Activated CD4-positive, alpha-beta memory T cell treated with anti-CD3 and anti-CD28 coated beads for 36 hours (primary cell): ENCODE measurements around the gene UBTF. TPM values are rescaled to one million over a fixed set of nuclear protein-coding genes. Genes with fewer than 3 reads are reported as not detected.

Source experiments
- CTCF ChIA-PET: fragments of 350-600 bp; sonication (Branson Sonifier 250); formaldehyde crosslinking; loops from one replicate; lab custom pipeline; 2021; ENCODE audit warnings: antibody characterized with exemption, inconsistent platforms; lab: Charles Lee
- POLR2A ChIA-PET: fragments of 350-600 bp; sonication (Branson Sonifier 250); formaldehyde crosslinking; loops from one replicate; lab custom pipeline; 2021; ENCODE audit warnings: antibody characterized with exemption; lab: Charles Lee
- DNase-seq: peaks from one replicate; pipeline ENCODE4 v3.0.0-alpha.2; 2020
- H3K27ac Mint-ChIP-seq: one replicate; pipeline ENCODE4 v1.8.0; 2021; ENCODE audit warnings: mixed read lengths
- H3K27me3 Mint-ChIP-seq: one replicate; pipeline ENCODE4 v1.8.0; 2021; ENCODE audit warnings: mixed read lengths
- H3K36me3 Mint-ChIP-seq: one replicate; pipeline ENCODE4 v1.8.0; 2021; ENCODE audit warnings: mixed read lengths
- H3K4me1 Mint-ChIP-seq: one replicate; pipeline ENCODE4 v1.8.0; 2021; ENCODE audit warnings: low read depth, mixed read lengths
- H3K4me3 Mint-ChIP-seq: one replicate; pipeline ENCODE4 v1.8.0; 2021; ENCODE audit warnings: mild to moderate bottlenecking, mixed read lengths
- H3K9me3 Mint-ChIP-seq: one replicate; pipeline ENCODE4 v1.8.0; 2021; ENCODE audit warnings: mixed read lengths
- intact Hi-C: fragments of 100-400 bp; cut with micrococcal nuclease; formaldehyde crosslinking; loops from one replicate; pipeline ENCODE4 v1.15.1; 2023
- total RNA-seq, 2 experiments: library from RNA; stranded (reverse); gene quantifications; one replicate each; pipeline ENCODE4 v1.2.3, GENCODE V29; 2021

UBTF gene
- total RNA-seq, 2 experiments from 2014 or later: 112 to 118 TPM

DNA sequence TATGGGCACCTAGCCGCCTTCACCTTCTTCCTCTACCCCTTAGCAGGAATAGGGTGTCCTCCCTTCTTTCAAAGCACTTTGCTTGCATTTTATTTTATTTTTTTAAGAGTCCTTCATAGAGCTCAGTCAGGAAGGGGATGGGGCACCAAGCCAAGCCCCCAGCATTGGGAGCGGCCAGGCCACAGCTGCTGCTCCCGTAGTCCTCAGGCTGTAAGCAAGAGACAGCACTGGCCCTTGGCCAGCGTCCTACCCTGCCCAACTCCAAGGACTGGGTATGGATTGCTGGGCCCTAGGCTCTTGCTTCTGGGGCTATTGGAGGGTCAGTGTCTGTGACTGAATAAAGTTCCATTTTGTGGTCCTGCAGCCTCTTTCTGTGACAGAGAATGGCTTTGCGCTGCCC lies 28.1 kb downstream of the UBTF start:
- Mint-ChIP-seq H3K4me1 (peaks cover 15% of the 10 kb centered on the region), H3K4me3 (no peak overlapping the region), H3K27ac (no peak overlapping the region), H3K36me3 (peaks cover 26% of the 10 kb centered on the region), H3K27me3 (no peaks in the 10 kb centered on the region), H3K9me3 (no peaks in the 10 kb centered on the region)
- CTCF ChIA-PET: interaction anchor here (0.5 to 1.2 kb wide), 2 partner anchors 18 to 173 kb away, joined by 4 to 5 read pairs; no protein-coding TSS in a partner anchor
- DNase-seq: no peak
- POLR2A ChIA-PET: interaction anchor here (0.7 to 1.6 kb wide), 2 partner anchors 18 to 465 kb away, joined by 3 read pairs; no protein-coding TSS in a partner anchor
- intact Hi-C loops: no loop called here

DNA sequence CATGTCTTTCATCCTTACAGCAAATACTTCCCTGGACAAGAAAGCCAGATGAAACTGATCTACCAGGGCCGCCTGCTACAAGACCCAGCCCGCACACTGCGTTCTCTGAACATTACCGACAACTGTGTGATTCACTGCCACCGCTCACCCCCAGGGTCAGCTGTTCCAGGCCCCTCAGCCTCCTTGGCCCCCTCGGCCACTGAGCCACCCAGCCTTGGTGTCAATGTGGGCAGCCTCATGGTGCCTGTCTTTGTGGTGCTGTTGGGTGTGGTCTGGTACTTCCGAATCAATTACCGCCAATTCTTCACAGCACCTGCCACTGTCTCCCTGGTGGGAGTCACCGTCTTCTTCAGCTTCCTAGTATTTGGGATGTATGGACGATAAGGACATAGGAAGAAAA lies 29.0 kb downstream of the UBTF start:
- CTCF ChIA-PET: interaction anchor here (1.9 to 2.8 kb wide), 2 partner anchors 14 to 20 kb away, joined by 7 to 10 read pairs; no protein-coding TSS in a partner anchor
- Mint-ChIP-seq H3K9me3 (no peaks in the 10 kb centered on the region), H3K27ac (peak overlapping the region; percentile 4), H3K4me3 (no peak overlapping the region), H3K27me3 (no peaks in the 10 kb centered on the region), H3K4me1 (peaks cover 20% of the 10 kb centered on the region), H3K36me3 (peaks cover 21% of the 10 kb centered on the region)
- no peak for DNase-seq
- intact Hi-C loops: no loop called here
- POLR2A ChIA-PET: no interaction called here

DNA sequence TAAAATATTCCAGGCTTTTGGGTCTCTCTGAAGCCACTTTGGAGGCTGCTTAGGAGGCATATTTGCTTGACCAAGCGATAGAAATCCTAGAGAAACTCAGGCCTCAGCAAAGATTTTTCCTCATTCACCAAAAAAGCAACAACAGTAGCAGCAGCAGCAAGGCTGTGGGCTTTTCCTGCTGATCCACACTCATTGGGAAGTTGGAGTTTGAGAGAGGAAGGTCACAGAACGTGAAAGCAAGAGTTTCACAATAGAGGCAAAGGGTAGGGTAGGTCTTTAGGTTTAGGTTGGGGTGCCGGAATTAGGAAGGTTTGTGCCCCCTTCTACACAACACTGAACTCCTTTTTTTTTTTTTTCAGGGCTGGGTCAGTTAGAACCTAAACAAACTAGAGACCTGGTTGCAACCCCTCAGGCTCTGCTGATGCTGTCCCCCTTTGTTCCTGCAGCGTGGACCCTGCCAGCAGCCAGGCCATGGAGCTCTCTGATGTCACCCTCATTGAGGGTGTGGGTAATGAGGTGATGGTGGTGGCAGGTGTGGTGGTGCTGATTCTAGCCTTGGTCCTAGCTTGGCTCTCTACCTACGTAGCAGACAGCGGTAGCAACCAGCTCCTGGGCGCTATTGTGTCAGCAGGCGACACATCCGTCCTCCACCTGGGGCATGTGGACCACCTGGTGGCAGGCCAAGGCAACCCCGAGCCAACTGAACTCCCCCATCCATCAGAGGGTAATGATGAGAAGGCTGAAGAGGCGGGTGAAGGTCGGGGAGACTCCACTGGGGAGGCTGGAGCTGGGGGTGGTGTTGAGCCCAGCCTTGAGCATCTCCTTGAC lies 30.7 kb downstream of the UBTF start:
- Mint-ChIP-seq H3K36me3 (peaks cover 17% of the 10 kb centered on the region), H3K27me3 (no peaks in the 10 kb centered on the region), H3K9me3 (no peaks in the 10 kb centered on the region), H3K4me3 (no peak overlapping the region), H3K4me1 (peaks cover 35% of the 10 kb centered on the region), H3K27ac (peak overlapping the region; percentile 97)
- no peak for DNase-seq
- POLR2A ChIA-PET: interaction anchor here (0.5 to 4.8 kb wide), 3 partner anchors 10 to 87 kb away, joined by 3 to 22 read pairs (median 5); partner anchors contain the start of gene ATXN7L3
- CTCF ChIA-PET: interaction anchor here (0.6 to 2.8 kb wide), 6 partner anchors 15 to 157 kb away, joined by 3 to 10 read pairs (median 5); partner anchors contain the start of genes GRN and UBTF
- intact Hi-C loops: no loop called here

DNA sequence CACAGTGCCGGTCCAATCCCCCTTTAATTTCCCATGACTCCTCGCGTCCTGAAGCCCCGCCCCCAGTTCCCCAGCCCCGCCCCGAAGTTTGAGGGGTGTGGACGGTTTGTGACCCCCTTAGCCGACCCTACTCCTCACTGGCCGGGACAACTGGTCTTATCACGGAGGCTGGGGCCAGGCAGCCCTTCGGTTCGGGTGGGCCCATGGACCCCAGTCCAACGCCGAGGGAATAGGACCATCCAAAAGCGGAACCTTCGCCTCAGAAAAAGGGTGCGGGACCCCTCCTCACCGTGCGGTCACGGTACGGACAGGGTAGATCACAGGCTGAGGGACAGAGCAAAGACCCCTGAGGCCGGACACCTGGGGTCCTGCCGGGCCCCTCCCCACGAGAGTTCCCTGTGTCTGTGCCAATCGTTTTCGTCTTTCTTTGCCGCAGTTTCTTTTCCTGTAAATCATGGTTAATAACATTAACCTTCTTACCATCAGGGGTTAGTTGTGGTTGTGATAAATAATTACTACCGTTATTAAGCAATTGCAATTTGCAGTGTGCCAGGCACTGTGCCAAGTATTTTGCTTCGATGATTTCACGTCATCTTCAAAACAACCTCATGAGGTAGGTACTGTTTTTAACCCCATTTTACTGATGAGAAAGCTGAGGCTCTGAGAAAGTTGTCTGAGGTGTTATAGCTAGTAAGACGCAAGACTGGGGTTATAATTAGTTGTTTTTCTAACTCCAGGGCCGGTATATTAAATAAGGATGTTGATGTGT lies 32.2 kb downstream of the UBTF start:
- Mint-ChIP-seq H3K36me3 (peaks cover 17% of the 10 kb centered on the region), H3K9me3 (no peaks in the 10 kb centered on the region), H3K27me3 (no peaks in the 10 kb centered on the region), H3K27ac (peak overlapping the region; percentile 97), H3K4me1 (peaks cover 38% of the 10 kb centered on the region), H3K4me3 (peak overlapping the region; percentile 94)
- ChIA-PET POLR2A (interaction anchor here (0.7 to 4.8 kb wide), 7 partner anchors 11 to 158 kb away, joined by 3 to 22 read pairs (median 7); partner anchors contain the start of genes ATXN7L3 and HDAC5), CTCF (interaction anchor here (0.7 to 3.3 kb wide), 12 partner anchors 11 to 158 kb away, joined by 3 to 33 read pairs (median 4); partner anchors contain the start of genes GRN and HDAC5)
- peak; percentile 46 for DNase-seq
- intact Hi-C loops: loop anchor here (2.0 kb wide), 1 partner anchor 65 kb away; the partner anchor contains the start of gene HDAC5

DNA sequence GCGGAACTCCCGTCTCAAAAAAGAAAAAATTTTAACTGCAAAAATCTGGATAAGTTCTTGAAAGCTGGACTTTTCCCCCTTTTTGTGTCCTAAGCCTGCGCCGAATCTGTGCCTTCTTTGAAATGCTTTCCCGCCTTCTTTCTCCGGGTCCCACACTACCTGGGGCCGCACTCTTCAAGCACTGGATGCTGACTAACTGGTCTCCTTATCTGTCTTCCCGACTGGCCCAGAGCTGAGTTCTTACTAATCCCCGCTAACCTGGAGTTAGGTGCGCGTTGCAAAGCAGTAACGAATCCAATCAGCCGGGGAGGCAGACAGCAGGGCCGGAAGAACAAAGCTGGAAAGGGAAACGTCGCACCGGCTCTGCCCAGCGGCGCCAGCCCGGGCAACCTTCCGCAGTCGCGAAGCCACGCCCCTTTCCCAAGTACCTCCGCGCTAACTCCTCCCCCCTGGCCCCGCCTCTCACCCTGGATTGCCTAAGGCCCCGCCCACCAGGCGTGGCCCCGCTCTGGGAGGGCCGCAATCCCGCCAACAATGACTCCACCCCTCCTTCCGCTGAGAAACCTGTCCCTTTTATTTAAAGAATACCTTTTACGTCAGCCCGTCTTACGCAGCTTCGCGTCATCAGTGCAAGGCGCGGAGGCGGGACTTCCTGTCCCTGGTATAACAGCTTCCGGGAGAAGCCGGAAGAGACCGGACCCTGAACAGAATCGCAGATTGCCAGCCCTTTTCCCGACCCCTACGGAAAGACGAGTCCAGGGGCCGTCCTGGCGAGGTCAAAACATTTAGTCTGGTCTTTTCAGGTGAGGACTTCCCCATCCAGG lies 33.0 kb downstream of the UBTF start, which contains the start of gene TMUB2:
Gene TMUB2, plus strand, starts transcription at position 666 of the 824 bp plus-strand sequence. CDS start 737 bp downstream, outside the sequence.
- Mint-ChIP-seq H3K36me3 (peaks cover 24% of the 10 kb centered on the region), H3K4me1 (peaks cover 43% of the 10 kb centered on the region), H3K9me3 (no peaks in the 10 kb centered on the region), H3K4me3 (peak within 1 kb of the TSS; percentile 94), H3K27ac (peak within 1 kb of the TSS; percentile 97), H3K27me3 (no peaks in the 10 kb centered on the region)
- CTCF ChIA-PET: interaction anchor here (0.7 to 3.3 kb wide), 15 partner anchors 12 to 168 kb away, joined by 3 to 33 read pairs (median 6); partner anchors contain the start of genes GRN and HDAC5
- peak; percentile 100 for DNase-seq
- intact Hi-C loops: loop anchor here (1.0 to 2.0 kb wide), 6 partner anchors 14 to 180 kb away; partner anchors contain the start of genes HDAC5, HROB and LSM12
- POLR2A ChIA-PET: interaction anchor here (0.5 to 4.8 kb wide), 10 partner anchors 12 to 159 kb away, joined by 3 to 22 read pairs (median 6); partner anchors contain the start of genes ATXN7L3, HDAC5 and LSM12

DNA sequence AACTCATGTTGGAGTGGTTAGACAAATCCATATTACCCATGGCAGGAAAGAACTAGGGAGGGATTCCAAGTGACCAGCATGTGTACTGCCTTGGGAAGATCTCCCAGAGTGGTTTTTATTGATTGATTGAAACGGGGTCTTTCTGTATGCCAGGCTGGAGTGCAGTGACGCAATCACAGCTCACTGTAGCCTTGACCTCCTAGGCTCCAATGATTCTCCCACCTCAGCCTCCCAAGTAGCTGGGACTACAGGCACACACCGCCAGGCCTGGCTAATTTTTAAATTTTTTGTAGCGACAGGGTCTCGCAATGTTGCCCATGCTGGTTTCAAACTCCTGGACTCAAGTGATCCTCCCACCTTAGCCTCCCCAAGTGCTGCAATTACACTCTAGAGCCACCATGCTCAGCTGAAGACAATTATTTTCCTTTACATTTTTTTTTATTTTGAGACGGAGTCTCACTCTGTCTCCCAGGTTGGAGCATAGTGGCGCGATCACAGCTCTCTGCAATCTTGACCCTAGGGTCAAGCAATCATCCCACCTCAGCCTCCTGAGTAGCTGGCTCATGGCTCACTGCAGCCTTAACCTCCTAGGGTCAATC lies 35.2 kb downstream of the UBTF start:
- CTCF ChIA-PET: interaction anchor here (0.6 to 3.3 kb wide), 5 partner anchors 16 to 274 kb away, joined by 4 to 33 read pairs (median 15); no protein-coding TSS in a partner anchor
- Mint-ChIP-seq H3K4me3 (no peak overlapping the region), H3K36me3 (peaks cover 18% of the 10 kb centered on the region)

DNA sequence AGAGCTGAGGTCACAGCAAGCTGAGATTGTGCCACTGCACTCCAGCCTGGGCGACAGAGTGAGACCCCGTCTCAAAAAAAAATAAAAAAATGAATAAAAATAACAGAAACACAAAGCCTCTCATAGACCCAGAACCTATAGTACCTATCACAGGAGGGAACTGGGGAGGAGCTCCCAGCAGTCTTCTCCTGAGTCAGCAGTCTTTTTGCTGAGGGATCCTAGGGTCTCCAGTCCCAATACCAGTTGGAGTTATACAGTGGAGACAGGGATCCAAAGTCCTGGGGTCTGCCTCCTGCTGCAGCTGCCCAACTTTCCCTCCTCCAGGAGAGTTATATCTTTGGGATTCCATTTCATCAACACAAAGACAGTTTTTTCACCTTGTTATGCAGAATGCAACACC lies 36.5 kb downstream of the UBTF start:
- H3K27ac Mint-ChIP-seq: no peak overlapping the region
- ChIA-PET CTCF (interaction anchor here (0.6 to 1.1 kb wide), 3 partner anchors 15 to 163 kb away, joined by 3 to 4 read pairs (median 4); partner anchors contain the start of gene GRN), POLR2A (interaction anchor here (1.1 kb wide), 1 partner anchor 27 kb away, joined by 3 read pairs; no protein-coding TSS in a partner anchor)
- H3K36me3 Mint-ChIP-seq: peaks cover 21% of the 10 kb centered on the region
- peaks cover 33% of the 10 kb centered on the region for H3K4me1 Mint-ChIP-seq
- no peaks in the 10 kb centered on the region for H3K9me3 Mint-ChIP-seq
- no peak overlapping the region for H3K4me3 Mint-ChIP-seq
- intact Hi-C loops: no loop called here
- no peak for DNase-seq
- H3K27me3 Mint-ChIP-seq: no peaks in the 10 kb centered on the region

More for the DNA sequence above, 35.2 kb downstream of the UBTF start:
- Mint-ChIP-seq H3K9me3 (no peaks in the 10 kb centered on the region), H3K4me1 (peaks cover 43% of the 10 kb centered on the region), H3K27ac (no peak overlapping the region), H3K27me3 (no peaks in the 10 kb centered on the region)
- DNase-seq: no peak
- intact Hi-C loops: no loop called here
- POLR2A ChIA-PET: no interaction called here

DNA sequence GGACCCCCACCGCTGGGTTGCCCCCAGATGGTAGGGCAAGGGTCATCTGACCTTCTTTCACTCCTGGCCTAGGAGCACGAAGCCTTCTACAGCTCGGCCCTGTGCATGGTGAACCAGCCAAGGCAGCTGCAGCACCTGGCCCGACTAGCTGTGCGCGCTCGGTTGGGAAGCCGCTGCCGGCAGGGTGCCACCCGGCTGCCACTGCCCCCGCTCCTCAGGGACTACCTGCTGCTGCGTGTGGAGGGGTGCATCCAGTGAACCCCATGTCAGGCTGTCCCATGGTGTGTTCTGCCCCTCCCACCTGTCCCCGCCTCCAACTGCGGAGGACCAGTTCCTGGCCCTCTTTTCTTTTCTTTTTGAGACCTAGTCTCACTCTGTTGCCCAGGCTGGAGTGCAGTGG lies 41.3 kb downstream of the UBTF start:
- no peaks in the 10 kb centered on the region for H3K9me3 Mint-ChIP-seq
- ChIA-PET POLR2A (no interaction called here), CTCF (no interaction called here)
- peaks cover 5% of the 10 kb centered on the region for H3K4me1 Mint-ChIP-seq
- peaks cover 20% of the 10 kb centered on the region for H3K36me3 Mint-ChIP-seq
- no peak overlapping the region for H3K4me3 Mint-ChIP-seq
- DNase-seq: no peak
- H3K27ac Mint-ChIP-seq: no peak overlapping the region
- H3K27me3 Mint-ChIP-seq: no peaks in the 10 kb centered on the region
- intact Hi-C loops: no loop called here

DNA sequence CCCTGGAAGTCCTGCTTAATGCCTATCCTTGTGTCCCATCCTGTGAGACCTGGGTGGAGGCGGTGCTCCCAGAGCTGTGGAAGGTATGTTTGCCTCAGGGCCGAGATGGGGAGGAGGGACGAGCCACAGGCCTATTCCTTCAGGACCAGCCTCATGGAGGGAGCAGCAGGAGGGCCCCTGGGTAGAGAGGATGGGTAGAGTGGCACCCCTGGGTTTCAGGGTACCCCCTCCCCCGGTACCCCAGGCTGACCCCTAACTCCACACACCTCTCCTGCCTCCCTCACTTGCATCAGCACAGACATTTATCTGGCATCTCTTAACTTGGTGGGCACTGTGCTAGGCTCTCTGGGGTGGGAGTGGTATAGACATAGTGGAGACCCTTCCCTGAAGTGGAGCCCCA lies 41.8 kb downstream of the UBTF start:
- no peaks in the 10 kb centered on the region for H3K9me3 Mint-ChIP-seq
- intact Hi-C loops: no loop called here
- ChIA-PET CTCF (no interaction called here), POLR2A (no interaction called here)
- no peak overlapping the region for H3K4me3 Mint-ChIP-seq
- peaks cover 20% of the 10 kb centered on the region for H3K36me3 Mint-ChIP-seq
- H3K4me1 Mint-ChIP-seq: peaks cover 5% of the 10 kb centered on the region
- DNase-seq: no peak
- no peaks in the 10 kb centered on the region for H3K27me3 Mint-ChIP-seq
- H3K27ac Mint-ChIP-seq: no peak overlapping the region

DNA sequence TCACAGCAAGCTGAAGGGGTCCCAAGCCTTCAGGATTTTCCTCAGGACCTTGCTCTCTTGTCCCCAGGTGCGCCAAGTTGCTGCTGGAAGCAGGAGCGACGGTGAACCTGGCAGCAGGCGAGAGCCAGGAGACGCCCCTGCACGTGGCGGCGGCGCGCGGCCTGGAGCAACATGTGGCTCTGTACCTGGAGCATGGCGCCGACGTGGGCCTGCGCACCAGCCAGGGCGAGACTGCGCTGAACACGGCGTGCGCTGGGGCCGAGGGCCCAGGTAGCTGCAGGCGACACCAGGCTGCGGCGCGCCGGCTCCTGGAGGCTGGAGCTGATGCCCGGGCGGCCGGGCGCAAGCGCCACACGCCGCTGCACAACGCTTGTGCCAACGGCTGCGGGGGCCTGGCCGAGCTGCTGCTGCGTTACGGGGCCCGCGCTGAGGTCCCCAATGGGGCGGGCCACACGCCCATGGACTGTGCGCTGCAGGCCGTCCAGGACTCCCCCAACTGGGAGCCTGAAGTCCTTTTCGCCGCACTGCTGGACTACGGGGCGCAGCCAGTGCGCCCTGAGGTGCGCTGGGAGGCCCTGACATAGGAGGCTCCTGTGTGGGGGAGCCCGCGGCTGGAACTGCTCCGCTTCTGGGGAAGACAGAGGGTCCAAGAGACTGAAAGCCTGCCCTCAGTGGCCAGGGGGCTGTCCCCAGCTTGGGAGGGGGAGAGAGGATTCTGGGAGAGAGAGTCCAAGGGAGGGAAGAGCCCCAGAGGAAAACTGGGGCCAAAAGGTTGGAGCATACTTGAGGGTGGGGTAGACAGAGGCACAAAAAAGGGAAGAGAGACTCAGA lies 42.6 kb downstream of the UBTF start:
- DNase-seq: no peak
- no peak overlapping the region for H3K4me3 Mint-ChIP-seq
- H3K9me3 Mint-ChIP-seq: no peaks in the 10 kb centered on the region
- H3K27ac Mint-ChIP-seq: no peak overlapping the region
- ChIA-PET POLR2A (no interaction called here), CTCF (interaction anchor here (0.7 kb wide), 1 partner anchor 34 kb away, joined by 4 read pairs; no protein-coding TSS in a partner anchor)
- H3K36me3 Mint-ChIP-seq: peaks cover 18% of the 10 kb centered on the region
- H3K4me1 Mint-ChIP-seq: peaks cover 2% of the 10 kb centered on the region
- H3K27me3 Mint-ChIP-seq: no peaks in the 10 kb centered on the region
- intact Hi-C loops: no loop called here
